GM12892 (cell line): Measurements from ENCODE around the gene GNAI1.
A peak's percentile ranks its signal among the peaks of the same experiment; 100 is the strongest.

Experiments
- DNase-seq: peaks from one replicate; pipeline ENCODE4 v3.0.0; 2011; ENCODE audit not compliant: insufficient read length
- FAIRE-seq: peaks from 2 replicates; lab custom pipeline; 2011; peaks lifted over from hg19 to GRCh38; lab: Jason Lieb, UNC
- POLR2A ChIP-seq: IDR thresholded peaks from 2 replicates; pipeline ENCODE4 v1.6.1; 2011; ENCODE audit warnings: low read depth, low read length, control low read depth
- POLR2AphosphoS5 ChIP-seq: IDR thresholded peaks from 2 replicates; pipeline ENCODE4 v1.6.1; 2011; ENCODE audit warnings: low read depth, low read length, control low read depth
- TAF1 ChIP-seq: IDR thresholded peaks from 2 replicates; pipeline ENCODE4 v1.6.1; 2011; ENCODE audit warnings: low read depth, mild to moderate bottlenecking, control low read depth, low read length, borderline replicate concordance

GNAI1 gene

DNA sequence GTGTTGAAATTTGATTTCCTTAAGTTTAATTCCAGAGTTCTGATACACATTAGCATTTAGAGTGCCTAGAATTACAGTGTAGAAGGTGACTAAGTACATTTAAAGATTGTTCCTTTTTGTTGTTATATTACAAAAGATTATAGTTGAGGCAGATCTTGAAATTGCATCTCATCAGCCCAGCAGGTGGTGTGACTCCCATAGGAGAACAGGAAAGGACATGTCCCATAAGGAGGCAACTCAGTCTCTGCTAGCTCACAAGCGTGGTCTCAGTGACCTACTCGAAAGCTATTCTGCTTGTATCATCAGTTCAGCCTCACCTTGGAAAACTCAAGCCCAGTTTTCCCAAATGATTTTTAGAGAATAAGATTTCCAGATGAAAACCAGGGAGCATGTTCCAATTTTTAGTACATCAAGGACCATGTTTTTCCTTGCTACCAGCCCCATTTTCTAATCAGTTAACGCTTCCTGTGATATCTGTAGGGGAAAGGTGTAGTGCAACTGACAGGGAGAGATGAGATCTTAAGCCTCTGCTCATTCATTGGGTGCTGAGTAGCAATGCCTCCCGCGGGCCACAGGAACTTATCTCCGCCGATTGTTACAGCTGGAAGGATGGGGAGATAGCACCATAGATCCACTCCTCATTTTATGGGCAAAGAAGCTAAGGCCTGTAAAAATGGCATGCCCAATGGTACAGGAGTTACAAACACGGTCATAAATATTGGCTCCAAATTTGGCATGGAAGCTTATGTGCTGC lies 1.1 kb upstream of the GNAI1 start:
- FAIRE-seq (no peak), DNase-seq (no peak)
- TF ChIP-seq POLR2A, result no peak
- no peak for TF ChIP-seq TAF1
- TF ChIP-seq POLR2AphosphoS5, result no peak

DNA sequence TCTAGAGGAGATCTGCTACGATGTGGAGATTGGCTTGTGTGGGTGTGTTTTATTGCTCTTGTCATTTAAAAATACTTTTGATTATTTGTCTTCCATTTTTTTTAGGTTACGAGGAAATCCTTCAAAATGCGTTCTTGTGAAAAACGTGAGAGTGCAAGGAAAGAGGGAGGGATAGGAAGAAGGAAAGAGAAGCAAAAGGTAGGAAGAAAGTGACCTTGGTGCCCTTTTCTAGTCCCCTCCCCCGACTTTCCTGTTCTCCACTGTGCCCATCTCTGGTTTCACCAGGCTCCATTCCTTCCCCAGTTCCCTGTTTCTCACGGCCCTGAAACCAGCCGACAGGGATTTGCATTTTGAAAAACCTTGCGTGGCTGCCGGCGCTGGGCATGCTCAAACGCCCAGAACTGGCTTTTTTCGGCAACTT lies 506 bp upstream of the GNAI1 start:
- no peak for DNase-seq
- no peak for TF ChIP-seq POLR2AphosphoS5
- no peak for TF ChIP-seq POLR2A
- TF ChIP-seq TAF1, result no peak
- no peak for FAIRE-seq

DNA sequence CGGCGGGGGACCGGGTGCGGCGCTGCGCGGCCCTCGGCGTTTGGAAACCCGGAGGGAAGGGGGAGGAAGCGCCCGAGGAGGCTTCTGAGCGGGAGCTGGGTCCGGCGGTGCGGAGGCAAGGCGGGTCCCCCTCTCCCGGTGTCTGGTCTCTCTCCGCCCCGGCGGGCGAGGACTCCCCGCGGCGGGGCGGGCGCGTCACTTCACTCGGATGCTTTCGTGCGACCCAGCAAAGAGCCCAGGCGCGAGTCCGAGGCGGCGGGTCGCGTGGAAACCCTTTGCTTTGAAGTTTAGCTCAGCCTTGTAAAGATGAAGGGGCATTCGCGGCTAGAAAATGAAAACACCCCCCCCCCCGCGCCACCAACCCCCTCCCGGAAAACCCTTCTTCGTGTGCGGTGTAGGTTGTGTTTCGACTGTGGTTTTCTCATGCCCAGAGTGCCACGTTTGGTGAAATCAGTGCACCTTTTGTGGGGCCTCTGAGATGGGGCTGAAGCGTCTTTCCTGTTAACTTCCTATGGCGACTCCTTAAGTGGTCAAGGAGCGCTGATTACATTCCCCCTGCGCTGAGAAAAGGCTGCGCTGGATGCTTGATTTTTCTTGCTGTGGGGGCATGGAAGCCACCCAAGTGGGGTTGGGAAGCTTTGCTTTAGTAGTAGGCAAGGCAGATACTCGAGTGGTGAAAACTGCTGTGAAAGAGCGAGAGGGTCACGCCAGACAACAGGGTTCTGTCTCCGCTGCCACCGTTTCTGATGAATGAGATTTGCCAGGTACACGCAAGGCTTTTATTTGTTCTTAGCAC lies 876 bp downstream of the GNAI1 start:
- peak; percentile 15 for DNase-seq
- FAIRE-seq, result no peak
- TF ChIP-seq POLR2AphosphoS5, result no peak
- TF ChIP-seq POLR2A, result no peak
- no peak for TF ChIP-seq TAF1

DNA sequence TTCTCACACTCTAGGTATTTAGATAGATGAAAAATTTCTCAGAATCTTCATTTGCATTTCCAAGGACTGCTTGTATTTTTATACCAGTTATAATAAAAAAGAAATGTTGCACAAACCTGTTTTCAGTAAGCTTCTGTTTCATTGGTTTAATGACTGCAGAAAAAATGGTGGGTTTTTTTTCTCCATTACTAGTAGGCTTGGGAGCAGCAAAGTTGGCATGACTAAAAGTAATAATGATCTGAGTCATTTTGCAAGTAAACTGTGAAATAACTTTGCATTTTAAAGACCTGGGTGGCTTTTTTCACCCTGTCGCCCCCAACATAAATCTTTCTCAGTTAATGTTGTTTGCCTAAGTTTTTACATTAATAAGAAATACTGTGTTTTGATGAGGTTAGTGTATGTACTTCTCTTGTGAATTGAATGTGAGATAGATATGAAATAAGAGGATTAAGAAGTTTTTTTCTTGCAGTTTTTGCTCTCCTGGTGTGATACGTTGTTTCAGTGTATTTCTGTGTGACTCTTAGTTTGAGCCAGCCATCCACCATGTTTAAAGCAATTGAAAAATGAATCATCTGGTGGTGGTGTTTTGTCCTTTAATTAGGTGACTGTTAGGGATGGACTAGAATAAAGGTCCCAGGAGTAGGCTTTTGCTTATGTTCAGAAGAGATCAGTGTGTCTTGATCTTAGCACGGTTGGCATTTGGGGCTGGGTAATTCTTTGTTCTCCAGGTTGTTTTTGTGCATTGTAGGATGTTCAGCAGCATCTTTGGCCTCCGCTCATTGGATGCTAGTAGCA lies 1.8 kb downstream of the GNAI1 start:
- no peak for DNase-seq
- TF ChIP-seq POLR2A (no peak), POLR2AphosphoS5 (no peak), TAF1 (no peak)
- FAIRE-seq, result no peak

- TF ChIP-seq POLR2AphosphoS5, result no peak
- TF ChIP-seq TAF1, result no peak
- DNase-seq (no peak), FAIRE-seq (no peak)
Observed at GRCh38 chr7:80137410-80137809, 2.8 kb downstream of the GNAI1 start.

DNA sequence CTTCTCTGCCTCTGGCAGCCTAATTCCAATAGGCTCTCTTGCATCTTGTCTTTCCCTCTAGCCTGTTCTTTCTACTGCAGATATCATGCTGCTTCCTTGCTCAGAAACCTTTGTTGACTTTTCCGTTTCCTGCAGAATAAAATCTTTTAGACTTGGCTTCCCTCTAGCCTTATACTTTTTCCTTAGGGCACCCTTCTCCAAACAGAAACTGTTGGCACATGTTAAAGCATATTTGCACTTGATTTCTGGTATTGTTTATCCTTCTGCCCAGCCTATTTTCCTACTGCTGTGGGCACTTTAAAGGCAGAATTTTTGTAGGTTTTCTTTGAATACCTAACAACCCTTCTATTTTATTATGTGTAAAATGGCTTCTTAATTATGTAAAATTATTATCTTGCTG lies 4.6 kb downstream of the GNAI1 start:
- TF ChIP-seq TAF1, result no peak
- no peak for TF ChIP-seq POLR2AphosphoS5
- TF ChIP-seq POLR2A, result no peak
- no peak for FAIRE-seq
- DNase-seq, result no peak

DNA sequence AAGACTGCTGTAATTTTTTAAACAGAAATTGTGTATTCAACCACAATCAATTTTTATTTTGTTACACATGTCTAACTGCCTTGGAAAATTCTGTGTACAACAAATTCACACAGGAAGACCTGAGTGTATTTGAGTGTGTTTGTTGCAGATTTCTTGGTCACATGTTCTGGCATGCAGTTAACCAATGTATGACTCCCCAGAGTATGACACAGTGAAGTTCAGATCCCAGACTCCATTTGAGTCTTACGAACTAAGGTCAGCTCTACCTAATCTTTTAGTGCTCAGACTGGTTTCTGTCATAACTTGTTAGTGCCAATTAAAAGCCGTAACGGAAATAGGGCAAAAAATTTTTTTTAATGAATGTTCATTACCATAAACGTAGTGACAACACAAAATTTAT lies 5.8 kb downstream of the GNAI1 start:
- TF ChIP-seq POLR2AphosphoS5, result no peak
- no peak for TF ChIP-seq POLR2A
- TF ChIP-seq TAF1, result no peak
- DNase-seq (no peak), FAIRE-seq (no peak)

- DNase-seq (no peak), FAIRE-seq (no peak)
- TF ChIP-seq POLR2AphosphoS5, result no peak
- no peak for TF ChIP-seq TAF1
- TF ChIP-seq POLR2A, result no peak
Observed at GRCh38 chr7:80141376-80141775, 6.7 kb downstream of the GNAI1 start.

DNA sequence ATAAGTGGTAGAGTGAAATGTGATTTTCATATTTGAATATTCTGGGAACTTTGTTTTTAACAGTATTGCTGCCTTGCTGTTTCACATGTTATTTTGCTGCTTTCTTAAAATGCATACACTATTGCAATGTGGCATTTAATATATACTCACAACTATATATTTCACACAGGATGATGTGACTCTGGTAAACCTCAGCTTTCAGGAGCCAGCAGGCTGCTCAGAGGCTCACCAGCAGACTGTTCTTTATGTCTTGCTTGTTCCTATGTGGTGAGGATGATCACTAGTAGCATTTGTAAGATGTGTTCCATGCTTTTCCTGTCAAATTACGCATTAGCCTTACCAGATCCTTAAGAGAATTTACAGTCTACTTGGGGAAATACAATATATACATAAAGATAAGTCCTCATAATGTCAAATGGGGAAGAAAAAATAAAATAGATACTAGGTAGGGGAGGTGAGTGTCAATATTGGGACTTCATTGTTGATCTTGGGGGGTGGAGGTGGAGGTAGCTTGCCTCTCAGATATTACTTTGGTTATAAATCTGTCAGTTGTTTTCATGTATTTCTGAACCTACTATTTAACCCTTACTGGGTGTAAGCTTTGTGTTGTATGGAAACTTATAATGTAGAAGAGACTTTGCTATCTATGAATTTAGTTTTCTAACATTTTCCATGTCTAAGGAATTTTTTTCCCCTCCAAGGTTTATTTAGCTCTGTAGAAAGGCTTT lies 8.4 kb downstream of the GNAI1 start:
- TF ChIP-seq TAF1 (no peak), POLR2AphosphoS5 (no peak), POLR2A (no peak)

DNA sequence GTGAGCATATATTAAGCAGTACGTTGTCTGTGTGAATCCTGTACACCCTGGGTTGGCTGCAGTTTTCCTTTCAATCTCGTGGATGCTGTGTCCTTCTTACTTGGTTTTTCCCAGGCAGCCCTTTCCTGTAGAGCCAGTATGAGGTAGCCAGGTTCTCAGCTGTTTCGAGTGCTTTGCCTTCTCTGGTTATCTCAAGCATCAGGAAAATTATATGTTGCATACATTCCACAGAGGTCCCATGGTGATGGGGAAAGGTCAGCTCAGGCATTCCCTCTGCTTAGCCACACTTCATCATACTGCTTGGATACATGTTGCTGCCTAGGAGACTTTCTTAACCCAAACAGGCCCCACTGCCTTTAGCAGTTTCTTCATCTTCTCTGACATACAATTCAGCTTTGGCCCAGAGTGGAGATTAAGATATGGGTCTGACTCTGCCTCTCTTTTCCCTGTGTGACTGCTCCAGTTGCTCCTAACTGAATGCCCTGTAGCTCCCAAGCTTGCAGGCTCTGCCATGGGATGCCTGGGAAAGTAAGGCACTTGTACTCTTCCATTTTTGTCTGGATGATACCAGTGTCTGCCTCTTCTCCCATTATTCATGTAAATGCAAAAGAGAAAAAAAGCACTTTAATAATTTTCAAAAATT lies 11.3 kb downstream of the GNAI1 start:
- TF ChIP-seq POLR2AphosphoS5 (no peak), POLR2A (no peak)
- FAIRE-seq (no peak), DNase-seq (no peak)

More for the DNA sequence above, 8.4 kb downstream of the GNAI1 start:
- DNase-seq, result no peak
- no peak for FAIRE-seq
